GM12891 (cell line): ENCODE measurements around the gene ATXN8OS.
"Not testable (repeated sequence)": the region's sequence is repeated elsewhere in the genome, so short reads cannot be mapped to it uniquely, and the experiment has no call there.

Source experiments
- DNase-seq: peaks from one replicate; pipeline ENCODE4 v3.0.0; 2011; ENCODE audit warnings: low spot score; ENCODE audit not compliant: insufficient read length
- FAIRE-seq: peaks from 2 replicates; lab custom pipeline; 2011; peaks lifted over from hg19 to GRCh38; lab: Jason Lieb, UNC
- PAX5 ChIP-seq: IDR thresholded peaks from 2 replicates; pipeline ENCODE4 v1.6.1; 2011; ENCODE audit warnings: low read length, moderate library complexity, mild to moderate bottlenecking; ENCODE audit not compliant: insufficient read depth, severe bottlenecking
- POLR2A ChIP-seq: IDR thresholded peaks from 2 replicates; pipeline ENCODE4 v1.6.1; 2011; ENCODE audit warnings: low read depth, low read length, control low read depth
- POLR2AphosphoS5 ChIP-seq: IDR thresholded peaks from 2 replicates; pipeline ENCODE4 v1.6.1; 2011; ENCODE audit warnings: low read depth, low read length, control low read depth
- POU2F2 ChIP-seq: IDR thresholded peaks from 2 replicates; pipeline ENCODE4 v1.6.1; 2011; ENCODE audit warnings: low read depth, mild to moderate bottlenecking, control low read depth, low read length, moderate library complexity
- SPI1 ChIP-seq: IDR thresholded peaks from 2 replicates; pipeline ENCODE4 v1.6.1; 2011; ENCODE audit warnings: low read depth, low read length, control low read depth
- TAF1 ChIP-seq: IDR thresholded peaks from 2 replicates; pipeline ENCODE4 v1.6.1; 2011; ENCODE audit warnings: low read depth, low read length, control low read depth

ATXN8OS gene

DNA sequence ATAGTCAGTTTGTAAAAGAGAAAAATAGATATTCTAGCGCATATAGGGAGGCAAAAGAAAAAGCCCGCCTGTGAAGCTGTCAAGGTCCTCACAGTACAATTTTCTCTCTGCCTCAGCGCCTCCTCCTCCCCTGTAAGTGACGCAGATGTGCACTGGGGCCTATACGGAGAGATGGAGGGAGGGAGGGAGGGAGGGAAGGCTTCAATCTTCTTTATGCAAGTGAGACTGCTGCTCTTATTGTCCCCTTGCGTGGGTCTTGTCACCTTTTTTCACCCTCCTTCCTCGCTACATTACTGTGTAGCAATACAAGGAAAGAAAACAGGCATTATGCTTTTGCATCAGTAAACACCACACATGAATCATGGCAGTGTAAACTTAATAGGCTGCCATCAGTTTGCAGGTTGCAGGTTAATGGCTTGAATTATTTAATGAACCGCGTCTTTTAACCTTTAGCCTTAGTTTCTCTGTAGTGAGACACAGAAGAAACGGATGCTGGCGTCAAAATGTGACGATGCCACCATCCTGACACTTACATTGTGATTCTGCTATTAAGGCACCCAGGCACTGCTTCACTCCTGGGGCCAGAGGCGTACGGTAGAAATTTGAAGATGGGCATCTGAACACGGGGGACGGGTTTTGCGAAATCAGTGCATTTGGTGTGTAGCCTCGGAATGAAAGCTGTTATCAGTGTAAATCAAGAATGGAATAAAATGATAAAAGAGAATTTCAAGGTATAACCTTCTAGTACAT, 905 bp downstream of the ATXN8OS start, which contains the start of gene KLHL1:
TSS of gene KLHL1 (minus strand) at position 97 of the 750 bp plus-strand sequence. CDS start 753 bp downstream, outside the sequence.
- DNase-seq (no peak), FAIRE-seq (no peak)

DNA sequence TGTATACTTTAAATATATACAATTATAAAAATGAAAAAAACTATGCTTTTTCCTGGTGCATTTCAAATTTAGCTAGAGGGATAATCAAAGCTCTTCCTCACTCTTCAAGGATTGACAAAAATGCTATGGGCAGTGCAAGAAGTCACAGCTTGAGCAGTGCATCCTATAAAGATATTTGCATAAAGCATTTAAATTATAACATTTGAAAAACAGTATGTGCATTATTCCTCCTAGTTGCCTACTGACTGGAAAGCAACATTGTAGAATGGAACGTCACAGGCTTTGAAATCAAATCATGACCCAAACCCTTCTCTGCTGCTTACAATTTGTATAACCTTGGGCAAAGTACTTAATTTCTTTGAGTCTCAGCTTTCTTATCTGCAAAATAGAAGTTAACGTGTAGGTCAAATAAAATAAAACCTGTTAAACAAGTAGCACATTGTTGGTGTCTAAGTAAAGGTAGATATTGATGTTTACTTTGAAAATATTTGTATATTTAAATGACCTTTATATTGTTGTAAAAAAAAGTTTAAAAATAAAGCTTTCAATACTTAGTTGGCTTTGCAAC, 9.8 kb downstream of the ATXN8OS start:
- no peak for TF ChIP-seq POLR2A
- TF ChIP-seq SPI1: no peak
- TF ChIP-seq POLR2AphosphoS5: no peak
- TF ChIP-seq PAX5: no peak
- no peak for TF ChIP-seq TAF1
- no peak for TF ChIP-seq POU2F2
- no peak for FAIRE-seq

More for the DNA sequence above, 905 bp downstream of the ATXN8OS start, which contains the start of gene KLHL1:
- TF ChIP-seq POU2F2: no peak
- no peak for TF ChIP-seq POLR2AphosphoS5

DNA sequence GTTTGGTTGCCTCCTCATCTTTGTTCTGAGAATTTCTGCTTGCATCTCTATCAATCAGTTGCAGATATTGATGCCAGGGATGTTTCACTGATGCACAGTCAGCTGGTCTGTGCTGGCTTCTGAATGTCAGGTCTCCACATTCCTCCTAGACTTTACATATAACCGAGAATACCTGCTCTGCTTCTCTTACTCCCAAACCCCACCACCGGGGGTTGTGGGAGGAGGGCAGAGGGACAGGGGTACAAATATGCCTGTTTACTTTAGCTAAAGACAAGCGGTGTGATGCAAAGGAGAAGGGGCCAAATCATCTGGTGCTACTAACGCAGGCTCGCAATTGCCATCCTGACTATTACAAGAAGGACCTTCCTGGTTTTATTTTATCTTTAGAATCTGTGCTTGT, 18.1 kb downstream of the ATXN8OS start:
- TF ChIP-seq SPI1 (no peak), POLR2A (no peak), POU2F2 (no peak)
- no peak for FAIRE-seq
- no peak for DNase-seq

More for the DNA sequence above, 9.8 kb downstream of the ATXN8OS start:
- DNase-seq: no peak

DNA sequence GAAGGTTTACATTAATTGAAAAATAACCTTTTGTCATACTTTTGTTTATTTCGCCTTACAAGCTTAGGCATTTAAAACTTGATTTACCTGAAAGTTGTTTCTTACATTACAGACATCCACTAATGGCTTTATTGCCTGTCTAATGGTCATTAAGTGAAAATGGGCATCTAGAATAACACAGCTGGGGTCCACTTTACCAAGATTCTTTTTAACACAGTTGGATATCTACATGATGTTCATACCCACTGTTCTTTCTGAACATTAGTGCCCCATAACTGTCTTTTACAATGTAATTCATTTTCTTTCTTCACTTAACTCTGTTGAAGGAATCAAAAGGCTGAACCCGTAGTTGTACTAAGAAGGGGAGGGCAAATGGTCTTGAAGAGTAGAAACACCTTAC, 20.5 kb downstream of the ATXN8OS start:
- FAIRE-seq (no peak), DNase-seq (no peak)
- no peak for TF ChIP-seq TAF1
- TF ChIP-seq SPI1: no peak
- no peak for TF ChIP-seq POU2F2
- TF ChIP-seq POLR2AphosphoS5: no peak
- TF ChIP-seq POLR2A: no peak
- no peak for TF ChIP-seq PAX5

GRCh38 chr13:70142658-70143057, 35.0 kb downstream of the ATXN8OS start:
- DNase-seq: not testable (repeated sequence)

DNA sequence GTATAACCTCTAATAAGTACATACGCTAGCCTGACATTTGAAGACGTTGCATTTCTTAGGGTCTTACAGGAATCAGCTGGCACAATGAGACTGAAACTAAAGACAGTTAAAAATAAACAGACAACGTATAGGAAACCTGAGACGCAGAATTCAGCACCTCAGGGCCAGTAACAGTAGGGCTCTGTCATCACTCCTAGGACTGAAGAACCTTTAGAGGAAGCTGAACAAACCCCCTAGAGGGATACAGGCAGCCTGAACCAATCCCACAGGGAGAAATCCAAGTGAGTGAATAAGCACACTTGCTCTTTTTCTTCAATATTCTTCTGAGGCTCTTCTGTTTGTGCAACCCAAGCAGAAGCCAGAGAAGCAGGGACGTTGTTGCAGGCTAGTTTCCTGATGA, 54.5 kb downstream of the ATXN8OS start:
- FAIRE-seq (no peak), DNase-seq (no peak)
- no peak for TF ChIP-seq POLR2A
- TF ChIP-seq SPI1: no peak
- TF ChIP-seq POU2F2: no peak
- no peak for TF ChIP-seq POLR2AphosphoS5
- no peak for TF ChIP-seq PAX5
- TF ChIP-seq TAF1: no peak

More at GRCh38 chr13:70142658-70143057, 35.0 kb downstream of the ATXN8OS start:
- FAIRE-seq: not testable (repeated sequence)

- no peak for DNase-seq
- TF ChIP-seq PAX5 (no peak), POU2F2 (no peak), TAF1 (no peak), SPI1 (no peak), POLR2A (no peak), POLR2AphosphoS5 (no peak)
- no peak for FAIRE-seq
Observed at GRCh38 chr13:70170689-70171088, 63.1 kb downstream of the ATXN8OS start.

GRCh38 chr13:70171151-70171550, 63.5 kb downstream of the ATXN8OS start:
- no peak for TF ChIP-seq POLR2AphosphoS5
- no peak for TF ChIP-seq POLR2A
- no peak for TF ChIP-seq POU2F2
- TF ChIP-seq TAF1: no peak
- no peak for TF ChIP-seq SPI1
- no peak for TF ChIP-seq PAX5
- no peak for FAIRE-seq

DNA sequence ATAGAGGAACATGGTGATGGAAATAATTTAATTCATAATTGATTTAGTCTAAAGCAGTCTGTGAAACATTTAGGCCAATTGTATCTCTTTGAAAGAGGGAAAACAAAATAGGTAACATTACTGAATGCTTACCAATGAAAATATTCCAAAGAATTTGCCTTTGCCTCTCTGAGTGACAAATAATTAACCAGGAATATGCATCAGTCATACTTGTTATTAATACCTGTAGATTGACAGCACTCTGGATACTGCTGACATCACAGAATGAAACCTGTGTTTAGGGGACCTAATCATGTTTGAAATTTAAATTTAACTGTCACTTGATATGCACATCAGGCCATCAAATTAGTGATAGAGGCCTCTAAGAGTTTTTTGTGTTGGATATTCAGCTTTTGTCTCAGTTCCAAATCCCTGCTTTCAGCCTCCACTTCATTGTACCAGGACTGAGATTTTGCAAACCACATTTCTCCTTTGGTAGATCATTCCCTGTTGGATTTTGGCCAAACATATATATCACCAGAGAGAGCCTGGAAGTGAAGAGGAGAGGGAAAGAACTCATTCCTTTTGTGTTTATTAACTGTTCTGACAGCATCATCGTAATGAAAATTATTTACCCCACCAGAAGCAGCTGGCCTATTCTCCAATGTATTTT, 65.4 kb downstream of the ATXN8OS start:
- no peak for FAIRE-seq
- TF ChIP-seq SPI1 (no peak), POU2F2 (no peak), POLR2A (no peak), PAX5 (no peak), TAF1 (no peak), POLR2AphosphoS5 (no peak)
- no peak for DNase-seq

More at GRCh38 chr13:70171151-70171550, 63.5 kb downstream of the ATXN8OS start:
- DNase-seq: no peak

DNA sequence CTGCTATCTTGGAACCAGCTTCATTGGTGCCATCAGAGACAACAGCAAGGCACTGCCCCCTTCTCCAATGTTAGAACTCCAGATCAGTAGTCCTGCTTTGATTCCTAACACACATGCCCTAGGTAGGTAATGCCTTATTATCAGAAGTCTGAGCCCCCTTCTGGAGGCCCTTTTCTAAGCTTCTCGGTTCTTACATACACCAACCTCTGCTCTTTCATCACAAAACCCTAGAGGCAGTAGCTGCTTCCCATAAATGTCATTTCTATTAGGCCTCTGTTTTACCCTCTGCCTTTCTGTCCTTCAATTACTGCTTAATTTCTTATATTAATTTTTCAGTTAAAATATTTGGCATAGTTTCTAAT, 66.0 kb downstream of the ATXN8OS start:
- no peak for TF ChIP-seq POLR2AphosphoS5
- no peak for TF ChIP-seq POLR2A
- no peak for TF ChIP-seq SPI1
- no peak for TF ChIP-seq PAX5
- no peak for TF ChIP-seq TAF1
- no peak for TF ChIP-seq POU2F2
- no peak for DNase-seq
- no peak for FAIRE-seq
